Type B pancreatic cell (in vitro differentiated cells): ENCODE results near the gene AIMP2. TPM values are rescaled to one million over a fixed set of nuclear protein-coding genes. Genes with fewer than 3 reads are reported as not detected.
"Not testable (repeated sequence)": the region's sequence is repeated elsewhere in the genome, so short reads cannot be mapped to it uniquely, and the experiment has no call there.

Experiments
- DNase-seq: peaks from one replicate; pipeline ENCODE4 v3.0.0; 2021; ENCODE audit warnings: mixed read lengths; ENCODE audit not compliant: unreplicated experiment; ENCODE audit errors: extremely low spot score
- H3K27ac Mint-ChIP-seq: 2 replicates; pipeline ENCODE4 v1.8.0; 2021; ENCODE audit warnings: mild to moderate bottlenecking, mixed read lengths
- H3K27me3 Mint-ChIP-seq: 2 replicates; pipeline ENCODE4 v1.8.0; 2021; ENCODE audit warnings: mixed read lengths
- H3K36me3 Mint-ChIP-seq: 2 replicates; pipeline ENCODE4 v1.8.0; 2021; ENCODE audit warnings: mixed read lengths
- H3K4me1 Mint-ChIP-seq: one replicate; pipeline ENCODE4 v1.8.0; 2021; ENCODE audit warnings: mixed read lengths; ENCODE audit not compliant: unreplicated experiment
- H3K4me3 Mint-ChIP-seq: 2 replicates; pipeline ENCODE4 v1.8.0; 2021; ENCODE audit warnings: mild to moderate bottlenecking, mixed read lengths
- H3K9me3 Mint-ChIP-seq: 2 replicates; pipeline ENCODE4 v1.8.0; 2021; ENCODE audit warnings: mixed read lengths
- total RNA-seq: library from RNA; stranded (reverse); gene quantifications from 2 replicates; pipeline ENCODE4 v1.2.1, GENCODE V29; 2021; ENCODE audit warnings: low replicate concordance
- TF ChIP-seq, protein P1 (sequence below): fragments of 200-600 bp; sonication (generic); conservative IDR thresholded peaks from 2 replicates; pipeline ENCODE4 v1.5.0; 2021; ENCODE audit warnings: antibody characterized with exemption, mild to moderate bottlenecking

Gene AIMP2
- total RNA-seq, 1 donor from 2014 or later = 40.5 TPM

DNA sequence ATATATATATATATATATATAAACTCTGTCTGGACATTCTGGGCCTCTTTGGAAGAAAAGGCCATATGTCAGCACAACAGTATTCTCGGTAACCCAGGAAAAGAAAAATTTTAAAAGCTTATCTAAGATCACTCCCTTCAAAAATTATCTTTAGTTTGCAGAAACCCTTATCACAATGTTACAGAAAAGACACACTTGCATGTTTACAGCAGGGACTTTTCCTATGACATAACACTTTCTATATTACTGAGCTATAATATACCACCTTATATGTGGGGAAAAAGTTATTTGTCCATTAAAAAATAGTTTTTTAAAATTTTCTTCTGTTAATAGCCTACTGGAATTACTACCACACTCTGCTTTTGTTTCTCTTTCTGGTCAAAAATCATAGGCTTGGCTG lies 47.5 kb downstream of the AIMP2 start:
- Mint-ChIP-seq H3K27ac (no peak overlapping the region), H3K4me3 (peak overlapping the region; percentile 58)
- TF ChIP-seq, protein P1, sequence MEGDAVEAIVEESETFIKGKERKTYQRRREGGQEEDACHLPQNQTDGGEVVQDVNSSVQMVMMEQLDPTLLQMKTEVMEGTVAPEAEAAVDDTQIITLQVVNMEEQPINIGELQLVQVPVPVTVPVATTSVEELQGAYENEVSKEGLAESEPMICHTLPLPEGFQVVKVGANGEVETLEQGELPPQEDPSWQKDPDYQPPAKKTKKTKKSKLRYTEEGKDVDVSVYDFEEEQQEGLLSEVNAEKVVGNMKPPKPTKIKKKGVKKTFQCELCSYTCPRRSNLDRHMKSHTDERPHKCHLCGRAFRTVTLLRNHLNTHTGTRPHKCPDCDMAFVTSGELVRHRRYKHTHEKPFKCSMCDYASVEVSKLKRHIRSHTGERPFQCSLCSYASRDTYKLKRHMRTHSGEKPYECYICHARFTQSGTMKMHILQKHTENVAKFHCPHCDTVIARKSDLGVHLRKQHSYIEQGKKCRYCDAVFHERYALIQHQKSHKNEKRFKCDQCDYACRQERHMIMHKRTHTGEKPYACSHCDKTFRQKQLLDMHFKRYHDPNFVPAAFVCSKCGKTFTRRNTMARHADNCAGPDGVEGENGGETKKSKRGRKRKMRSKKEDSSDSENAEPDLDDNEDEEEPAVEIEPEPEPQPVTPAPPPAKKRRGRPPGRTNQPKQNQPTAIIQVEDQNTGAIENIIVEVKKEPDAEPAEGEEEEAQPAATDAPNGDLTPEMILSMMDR = no peak

DNA sequence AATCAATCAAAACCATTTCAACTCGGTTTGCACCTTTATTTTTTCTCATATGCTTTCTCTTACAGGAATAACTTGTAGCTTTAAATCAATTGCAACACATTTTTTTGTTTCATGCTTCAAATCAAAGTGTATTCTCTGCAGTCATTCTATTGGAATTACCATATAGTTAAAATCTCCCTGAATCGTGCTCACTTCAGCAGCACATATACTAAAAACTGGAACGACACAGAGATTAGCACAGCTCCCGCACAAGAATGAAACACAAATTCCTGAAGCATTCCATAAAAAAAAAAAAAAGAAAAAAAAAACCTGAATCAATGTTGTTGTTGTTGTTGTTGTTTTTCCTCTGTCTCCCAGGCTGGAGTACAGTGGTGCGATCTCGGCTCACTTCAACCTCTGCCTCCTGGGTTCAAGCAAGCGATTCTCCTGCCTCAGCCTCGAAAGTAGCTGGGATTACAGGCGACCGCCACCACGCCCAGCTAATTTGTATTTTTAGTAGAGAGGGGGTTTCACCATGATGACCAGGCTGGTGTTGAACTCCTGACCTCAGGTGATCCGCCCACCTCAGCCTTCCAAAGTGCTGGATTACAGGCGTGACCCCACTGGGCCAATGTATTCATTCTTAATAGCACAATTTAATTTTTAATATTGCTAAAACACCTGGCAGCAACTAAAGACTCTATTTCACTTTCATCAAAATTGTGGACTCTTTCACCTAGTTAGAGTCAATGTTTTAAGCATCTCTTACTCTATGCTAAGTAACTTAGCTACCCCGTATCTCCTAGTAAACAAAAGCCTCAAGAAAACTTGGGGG lies 48.5 kb downstream of the AIMP2 start:
- Mint-ChIP-seq H3K27ac (peak overlapping the region; percentile 96), H3K27me3 (no peaks in the 10 kb centered on the region), H3K4me1 (peaks cover 16% of the 10 kb centered on the region), H3K36me3 (peaks cover 3% of the 10 kb centered on the region), H3K9me3 (no peaks in the 10 kb centered on the region), H3K4me3 (peak overlapping the region; percentile 98)
- TF ChIP-seq, protein P1 = no peak
- DNase-seq = no peak

More for the DNA sequence above, 47.5 kb downstream of the AIMP2 start:
- peaks cover 16% of the 10 kb centered on the region for H3K4me1 Mint-ChIP-seq
- peaks cover 3% of the 10 kb centered on the region for H3K36me3 Mint-ChIP-seq
- no peaks in the 10 kb centered on the region for H3K27me3 Mint-ChIP-seq
- H3K9me3 Mint-ChIP-seq = no peaks in the 10 kb centered on the region
- no peak for DNase-seq

DNA sequence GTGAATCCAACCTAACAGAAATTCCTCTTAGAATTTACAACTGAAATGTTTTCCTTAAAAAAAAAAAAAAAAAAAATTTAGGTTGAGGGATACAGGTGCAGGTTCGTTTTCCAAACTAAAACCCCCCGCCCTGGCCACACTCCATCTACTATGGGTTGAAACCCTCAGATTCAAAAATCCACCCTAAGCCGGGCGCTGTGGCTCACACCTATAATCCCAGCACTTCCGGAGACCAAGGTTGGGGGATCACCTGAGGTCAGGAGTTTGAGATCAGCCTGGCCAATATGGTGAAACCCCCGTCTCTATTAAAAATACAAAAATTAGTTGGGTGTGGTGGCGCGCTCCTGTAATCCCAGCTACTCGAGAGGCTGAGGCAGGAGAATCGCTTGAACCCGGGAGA lies 50.9 kb downstream of the AIMP2 start:
- not testable (repeated sequence) for DNase-seq, H3K27me3 Mint-ChIP-seq, H3K27ac Mint-ChIP-seq, H3K9me3 Mint-ChIP-seq, H3K36me3 Mint-ChIP-seq
- peaks cover 16% of the 10 kb centered on the region for H3K4me1 Mint-ChIP-seq
- H3K4me3 Mint-ChIP-seq = peak overlapping the region; percentile 98

DNA sequence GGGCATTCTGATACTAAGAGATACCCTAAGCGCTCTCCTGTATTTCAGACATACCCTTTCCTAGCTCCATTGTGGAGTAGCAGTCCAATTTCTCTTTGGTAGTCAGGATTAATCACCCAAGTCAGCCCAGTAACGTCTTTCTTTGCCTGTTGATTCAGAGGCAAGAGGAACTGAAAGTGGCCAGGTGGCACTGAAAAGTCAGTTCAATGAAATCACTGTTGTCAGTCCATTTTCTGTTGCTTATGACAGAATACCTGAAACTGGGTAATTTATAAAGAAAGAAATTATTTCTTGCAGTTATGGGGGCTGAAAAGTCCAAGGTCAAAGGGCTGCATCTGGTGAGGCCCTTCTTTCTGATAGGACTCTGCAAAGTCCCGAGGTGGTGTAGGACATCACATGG lies 62.3 kb downstream of the AIMP2 start:
- no peak for DNase-seq
- Mint-ChIP-seq H3K27me3 (no peaks in the 10 kb centered on the region), H3K4me1 (no peaks in the 10 kb centered on the region), H3K4me3 (no peak overlapping the region), H3K36me3 (no peaks in the 10 kb centered on the region), H3K27ac (no peak overlapping the region), H3K9me3 (no peaks in the 10 kb centered on the region)
- TF ChIP-seq, protein P1 = no peak

Other genes with a start within 250 kb of the AIMP2 start
- 26.9 and 35.8 TPM in 2 replicates for gene RNF216, start 227.6 kb upstream of the AIMP2 start, total RNA-seq
- not detected in 2 replicates for gene OCM, start 128.5 kb upstream of the AIMP2 start, total RNA-seq
- gene CCZ1, start 110.5 kb upstream of the AIMP2 start, total RNA-seq = 78.3 and 82.6 TPM in 2 replicates
- 0.36 and 0.85 TPM in 2 replicates for gene RSPH10B, start 38.6 kb upstream of the AIMP2 start, total RNA-seq
- 20.6 and 22.6 TPM in 2 replicates for gene PMS2, start 223 bp upstream of the AIMP2 start, total RNA-seq
- 0.31 TPM in 1 of 2 replicates, not detected in the other for gene ANKRD61, start 22.1 kb downstream of the AIMP2 start, total RNA-seq
- 107 and 118 TPM in 2 replicates for gene EIF2AK1, start 49.9 kb downstream of the AIMP2 start, total RNA-seq
- 17.0 and 19.7 TPM in 2 replicates for gene USP42, start 95.7 kb downstream of the AIMP2 start, total RNA-seq